Stimulated activated CD8-positive, alpha-beta memory T cell treated with anti-CD3 and anti-CD28 coated beads, Interleukin-15, amount 100 ng/mL, for 4 hours (primary cell): ENCODE results near the gene GRIK5.
"Not testable (repeated sequence)": the region's sequence is repeated elsewhere in the genome, so short reads cannot be mapped to it uniquely, and the experiment has no call there.

Source experiments
- DNase-seq, 2 donors: peaks; one replicate each; pipeline ENCODE4 v3.0.0-alpha.2; 2020; ENCODE audit warnings: low read depth in 2 of 2

The GRIK5 gene, protein sequence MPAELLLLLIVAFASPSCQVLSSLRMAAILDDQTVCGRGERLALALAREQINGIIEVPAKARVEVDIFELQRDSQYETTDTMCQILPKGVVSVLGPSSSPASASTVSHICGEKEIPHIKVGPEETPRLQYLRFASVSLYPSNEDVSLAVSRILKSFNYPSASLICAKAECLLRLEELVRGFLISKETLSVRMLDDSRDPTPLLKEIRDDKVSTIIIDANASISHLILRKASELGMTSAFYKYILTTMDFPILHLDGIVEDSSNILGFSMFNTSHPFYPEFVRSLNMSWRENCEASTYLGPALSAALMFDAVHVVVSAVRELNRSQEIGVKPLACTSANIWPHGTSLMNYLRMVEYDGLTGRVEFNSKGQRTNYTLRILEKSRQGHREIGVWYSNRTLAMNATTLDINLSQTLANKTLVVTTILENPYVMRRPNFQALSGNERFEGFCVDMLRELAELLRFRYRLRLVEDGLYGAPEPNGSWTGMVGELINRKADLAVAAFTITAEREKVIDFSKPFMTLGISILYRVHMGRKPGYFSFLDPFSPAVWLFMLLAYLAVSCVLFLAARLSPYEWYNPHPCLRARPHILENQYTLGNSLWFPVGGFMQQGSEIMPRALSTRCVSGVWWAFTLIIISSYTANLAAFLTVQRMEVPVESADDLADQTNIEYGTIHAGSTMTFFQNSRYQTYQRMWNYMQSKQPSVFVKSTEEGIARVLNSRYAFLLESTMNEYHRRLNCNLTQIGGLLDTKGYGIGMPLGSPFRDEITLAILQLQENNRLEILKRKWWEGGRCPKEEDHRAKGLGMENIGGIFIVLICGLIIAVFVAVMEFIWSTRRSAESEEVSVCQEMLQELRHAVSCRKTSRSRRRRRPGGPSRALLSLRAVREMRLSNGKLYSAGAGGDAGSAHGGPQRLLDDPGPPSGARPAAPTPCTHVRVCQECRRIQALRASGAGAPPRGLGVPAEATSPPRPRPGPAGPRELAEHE

GRCh38 chr19:42069619-42070351, at the start of gene GRIK5:
Gene GRIK5 (minus strand): TSS chr19:42070206. CDS start chr19:42065770, 4,436 bp downstream.
- no peak for DNase-seq

- no peak for DNase-seq
Observed at GRCh38 chr19:42117076-42117475, 47.1 kb upstream of the GRIK5 start.

DNA sequence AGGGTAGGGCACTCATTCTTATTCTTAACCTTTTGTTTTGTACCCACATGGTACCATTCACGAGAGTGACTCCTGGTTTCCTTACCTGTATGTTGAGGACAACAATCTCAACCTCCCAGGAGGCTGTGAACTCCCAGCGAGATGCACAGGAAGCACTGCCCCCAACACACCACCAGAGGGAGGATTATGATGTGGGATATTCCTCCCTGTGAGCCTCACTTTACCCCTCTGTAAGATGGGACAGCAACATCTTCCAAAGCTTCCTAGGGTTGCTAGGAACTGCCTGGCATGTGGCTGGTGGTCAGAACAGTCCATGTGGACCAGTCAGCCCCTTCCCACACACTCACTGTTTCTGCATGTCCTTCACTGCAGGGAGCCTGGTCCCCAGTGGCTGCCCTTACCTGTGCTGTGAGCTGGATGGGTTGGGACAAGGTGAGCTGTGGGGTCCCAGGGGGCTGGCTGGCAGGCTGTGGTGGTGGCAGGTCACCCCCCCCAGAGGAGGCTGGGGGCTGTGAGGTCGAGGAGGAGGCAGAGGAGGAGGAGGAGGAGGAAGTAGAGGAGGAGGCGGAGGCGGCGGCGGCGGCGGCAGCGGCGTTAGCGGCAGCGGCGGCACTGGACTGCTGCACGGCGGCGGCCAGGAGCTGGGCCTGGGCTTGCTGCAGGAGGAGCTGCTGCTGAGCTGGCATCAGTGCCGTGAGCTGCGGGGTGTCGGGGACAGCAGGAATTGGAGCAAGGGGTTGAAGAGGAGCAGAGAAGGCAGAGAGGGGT, 46.5 kb upstream of the GRIK5 start:
- DNase-seq, result no peak

- DNase-seq, result no peak
Observed at GRCh38 chr19:42115705-42116104, 45.7 kb upstream of the GRIK5 start.

DNA sequence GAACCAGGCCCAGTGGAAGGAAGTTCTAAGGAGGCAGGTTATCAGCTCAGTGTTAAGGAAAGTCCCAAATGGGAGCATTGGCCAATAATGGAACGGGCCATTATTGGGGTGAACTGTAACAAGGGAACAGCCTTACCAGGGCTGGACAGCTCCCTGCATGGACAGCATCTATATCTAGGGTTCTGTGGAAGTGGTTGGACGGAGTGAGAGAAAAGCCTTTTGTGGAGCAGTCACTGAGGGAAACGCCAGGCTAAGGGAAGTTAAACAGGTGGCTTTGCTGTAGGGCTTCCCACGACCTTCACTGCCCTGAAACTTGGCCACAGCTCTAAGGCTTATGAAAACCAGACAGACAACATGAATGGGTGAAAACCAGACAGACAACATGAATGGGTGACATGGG, 45.2 kb upstream of the GRIK5 start:
- no peak for DNase-seq

DNA sequence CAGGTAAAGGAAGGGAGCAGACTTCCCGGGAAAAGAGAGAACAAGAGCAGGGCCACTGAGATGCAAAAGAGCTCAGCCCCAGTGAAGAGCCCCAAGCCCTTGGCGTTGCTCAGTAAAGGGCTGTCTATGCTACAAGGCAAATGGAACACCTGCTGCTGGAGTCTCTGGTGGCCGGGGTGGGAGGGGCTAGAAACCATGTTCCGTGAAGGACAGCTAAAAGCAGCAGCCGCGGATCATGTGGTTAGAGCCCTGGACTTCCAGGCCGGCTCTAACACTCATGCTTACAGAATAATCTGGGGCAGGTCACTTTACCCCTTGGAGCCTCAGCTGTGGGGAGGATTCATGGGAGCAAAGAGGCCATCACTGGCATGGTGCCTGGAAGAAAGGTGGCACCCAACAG, 44.4 kb upstream of the GRIK5 start:
- no peak for DNase-seq

- DNase-seq, result no peak
Observed at GRCh38 chr19:42113641-42114348, 43.8 kb upstream of the GRIK5 start.

- DNase-seq, result no peak
Observed at GRCh38 chr19:42111811-42112210, 41.8 kb upstream of the GRIK5 start.

DNA sequence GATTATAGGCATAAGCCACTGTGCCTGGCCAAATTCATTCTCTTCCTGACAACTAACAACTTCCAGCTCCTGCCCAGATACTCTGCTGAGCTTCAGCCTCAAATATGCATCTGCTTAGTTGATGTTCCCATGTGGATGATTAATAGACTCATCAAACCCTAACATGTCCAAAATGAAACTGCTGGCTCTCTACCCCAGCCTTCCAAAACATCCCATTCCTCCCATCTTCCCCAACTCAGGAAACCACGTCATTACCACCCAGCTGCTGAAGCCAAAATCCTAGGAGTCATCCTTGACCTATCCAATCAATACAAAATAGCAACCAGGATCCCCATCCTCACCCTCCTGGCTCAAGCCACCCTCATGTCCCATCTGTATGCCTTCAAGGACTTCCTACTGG, 41.4 kb upstream of the GRIK5 start:
- no peak for DNase-seq

DNA sequence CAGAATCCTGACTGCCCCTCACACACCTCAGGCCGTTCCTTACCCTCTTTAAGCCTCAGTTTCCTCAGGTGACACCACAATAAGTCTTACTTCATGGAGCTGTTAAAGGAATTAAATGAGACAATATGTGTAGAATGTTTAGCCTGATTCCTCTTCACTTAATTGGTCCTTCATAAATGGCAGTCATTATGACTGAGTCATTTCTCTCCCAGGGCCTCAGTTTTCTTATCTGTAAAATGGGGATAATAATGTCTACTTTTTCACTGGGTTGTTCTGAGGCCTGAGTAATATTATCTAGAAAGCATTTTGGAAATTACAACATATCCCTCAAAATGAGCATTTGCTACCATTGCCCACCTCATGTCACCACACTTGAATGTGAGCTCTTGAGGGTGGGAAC, 40.7 kb upstream of the GRIK5 start:
- DNase-seq, result no peak

DNA sequence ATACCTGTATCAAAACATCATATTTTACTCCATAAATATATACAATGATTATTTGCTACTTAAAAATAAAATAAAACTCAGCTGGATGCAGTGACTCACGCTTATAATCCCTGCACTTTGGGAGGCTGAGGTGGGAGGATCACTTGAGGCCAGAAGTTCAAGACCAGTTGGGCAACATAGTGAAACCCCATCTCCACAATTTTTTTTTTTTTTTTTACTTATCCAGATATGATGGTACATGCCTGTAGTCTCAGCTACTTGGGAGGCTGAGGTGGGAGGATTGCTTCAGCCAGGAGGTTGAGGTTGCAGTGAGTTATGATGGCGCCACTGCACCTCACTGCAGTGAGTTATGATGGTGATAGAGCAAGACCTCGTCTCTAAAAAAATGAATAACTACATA, 39.9 kb upstream of the GRIK5 start:
- DNase-seq, result no peak

- peak; percentile 70 to 76 for DNase-seq
Observed at GRCh38 chr19:42108527-42109389, 38.8 kb upstream of the GRIK5 start.

- DNase-seq, result no peak
Observed at GRCh38 chr19:42105368-42105767, 35.4 kb upstream of the GRIK5 start.

- DNase-seq, result no peak
Observed at GRCh38 chr19:42102877-42103276, 32.9 kb upstream of the GRIK5 start.

GRCh38 chr19:42100241-42100640, 30.2 kb upstream of the GRIK5 start:
- DNase-seq, result not testable (repeated sequence)

DNA sequence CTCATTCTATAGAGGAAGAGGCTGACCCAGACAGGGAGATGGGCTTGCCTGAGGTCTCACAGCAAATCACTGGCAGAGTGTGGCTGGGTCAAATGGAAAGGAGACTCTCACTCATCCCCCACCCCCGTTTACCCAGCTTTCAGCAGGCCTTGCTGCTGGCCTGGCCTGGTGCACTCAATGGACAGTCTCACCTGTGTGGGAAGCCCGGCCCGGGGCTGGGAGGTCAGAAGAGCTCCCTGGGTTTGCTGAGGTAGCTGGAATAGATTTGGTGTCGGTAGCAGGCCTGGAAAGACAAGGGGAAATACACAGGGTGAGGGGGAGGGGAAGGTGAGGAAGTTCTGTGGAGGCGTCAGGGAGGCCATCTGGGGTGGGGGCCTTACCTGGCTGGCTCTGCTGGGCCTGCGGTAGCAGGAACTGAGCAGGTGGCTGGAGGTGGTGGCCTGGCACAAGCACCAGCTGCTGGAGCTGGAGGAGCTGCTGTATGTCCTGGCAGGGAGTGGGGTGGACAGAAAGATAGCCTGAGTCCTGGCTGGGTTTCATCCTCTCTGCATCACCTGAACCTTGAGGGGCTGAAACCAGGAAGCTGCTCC, 29.4 kb upstream of the GRIK5 start:
- DNase-seq, result no peak

DNA sequence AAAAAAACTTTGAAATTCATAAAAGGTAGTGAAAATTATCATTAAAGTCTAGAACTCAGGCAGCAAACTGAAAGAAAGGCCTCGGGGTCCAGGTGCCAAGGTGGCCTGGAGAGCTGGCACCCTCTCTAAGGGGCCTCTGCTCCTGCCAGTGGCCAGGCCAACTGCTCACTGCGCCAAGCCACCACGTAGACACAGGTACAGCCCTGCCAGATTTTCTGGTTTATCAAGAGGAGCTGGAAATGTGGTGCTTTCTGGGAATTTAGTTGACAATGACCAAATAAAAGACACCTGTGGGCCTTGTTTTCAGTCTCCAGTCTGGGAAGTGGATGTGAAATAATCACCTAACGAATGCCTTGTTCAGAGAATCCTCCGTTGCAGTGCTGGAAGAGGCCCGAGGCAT, 28.8 kb upstream of the GRIK5 start:
- DNase-seq, result no peak

DNA sequence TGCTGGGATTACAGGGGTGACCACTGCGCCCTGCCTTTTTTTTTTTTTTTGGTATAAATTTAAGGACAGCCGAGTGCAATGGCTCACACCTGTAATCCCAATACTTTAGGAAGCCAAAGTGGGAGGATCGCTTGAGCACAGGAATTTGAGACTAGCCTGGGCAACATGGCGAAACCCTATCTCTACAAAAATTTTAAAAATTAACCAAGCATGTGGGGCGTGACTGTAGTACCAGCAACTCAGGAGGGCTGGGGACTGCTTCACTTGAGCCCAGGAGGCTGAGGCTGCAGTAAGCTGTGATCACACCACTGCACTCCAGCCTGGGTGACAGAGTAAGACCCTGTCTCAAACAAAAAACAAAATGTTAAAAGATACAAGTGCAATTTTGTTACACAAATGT, 27.5 kb upstream of the GRIK5 start:
- no peak for DNase-seq

DNA sequence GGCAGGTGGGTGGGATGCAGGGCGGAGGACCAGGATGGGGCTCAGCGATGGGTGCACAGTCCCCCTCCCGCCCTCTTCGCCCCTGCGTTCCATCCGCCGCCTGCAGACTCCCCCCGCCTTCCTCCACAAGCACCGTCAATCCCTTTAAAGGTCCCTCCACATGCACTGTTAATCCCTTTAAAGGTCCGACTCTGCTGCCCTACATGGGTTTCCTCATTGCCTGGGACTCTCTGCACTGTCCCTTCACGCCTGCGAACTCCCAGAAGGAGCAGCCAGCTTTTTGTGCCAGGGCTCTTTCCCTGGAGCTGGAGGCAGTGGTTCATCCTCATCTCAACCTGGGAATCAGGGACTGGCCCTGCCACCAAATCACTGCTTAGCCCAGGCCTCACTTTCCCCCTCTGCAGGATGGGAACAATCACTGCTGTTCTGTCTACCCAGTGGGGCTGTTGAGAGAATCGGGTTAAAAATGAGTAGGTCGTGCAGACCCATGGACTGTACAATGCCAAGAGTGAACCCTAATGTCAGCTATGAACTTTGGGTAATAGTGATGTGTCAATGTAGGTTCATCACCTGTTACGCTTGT, 26.3 kb upstream of the GRIK5 start:
- DNase-seq, result no peak
